AG10803 (cell line): Measurements from ENCODE around the gene MARCHF2.

Experiments
- DNase-seq: peaks from one replicate; pipeline ENCODE4 v3.0.0; 2010; ENCODE audit warnings: low read depth
- H3K4me3 ChIP-seq: 2 replicates; pipeline ENCODE4 v1.5.1; 2011; ENCODE audit warnings: mild to moderate bottlenecking, low read length, control low read depth
- CTCF ChIP-seq: conservative IDR thresholded peaks from 2 replicates; pipeline ENCODE4 v1.5.1; 2011; ENCODE audit warnings: mild to moderate bottlenecking, low read length, control low read depth, inconsistent platforms

MARCHF2 gene

GRCh38 chr19:8459520-8460270 lies 46.6 kb downstream of the MARCHF2 start:
- peak; percentile 72 for DNase-seq
- H3K4me3 ChIP-seq, result no peak overlapping the region; the same call in 1 of the 2 replicates
- no peak for TF ChIP-seq CTCF

- DNase-seq, result peak; percentile 68
- TF ChIP-seq CTCF, result no peak
- no peak overlapping the region for H3K4me3 ChIP-seq
These were observed 47.6 kb downstream of the MARCHF2 start for GRCh38 chr19:8460516-8461298.

GRCh38 chr19:8461376-8461775 lies 48.3 kb downstream of the MARCHF2 start:
- no peak overlapping the region for H3K4me3 ChIP-seq
- no peak for TF ChIP-seq CTCF
- no peak for DNase-seq

- no peak for DNase-seq
- H3K4me3 ChIP-seq, result no peak overlapping the region
- no peak for TF ChIP-seq CTCF
These were observed 48.8 kb downstream of the MARCHF2 start for GRCh38 chr19:8461891-8462290.

GRCh38 chr19:8462571-8462970 lies 49.5 kb downstream of the MARCHF2 start:
- no peak overlapping the region for H3K4me3 ChIP-seq
- DNase-seq, result peak; percentile 66
- no peak for TF ChIP-seq CTCF

GRCh38 chr19:8463365-8463764 lies 50.3 kb downstream of the MARCHF2 start:
- no peak for TF ChIP-seq CTCF
- DNase-seq, result no peak
- H3K4me3 ChIP-seq, result no peak overlapping the region

GRCh38 chr19:8466018-8466417 lies 52.9 kb downstream of the MARCHF2 start:
- H3K4me3 ChIP-seq, result no peak overlapping the region
- TF ChIP-seq CTCF, result no peak
- no peak for DNase-seq
